Skeletal muscle tissue (tissue), 4 donors: ENCODE data around the gene CALM1. TPM values are rescaled to one million over a fixed set of nuclear protein-coding genes. Genes with fewer than 3 reads are reported as not detected.

Experiments
- H3K27ac ChIP-seq: one replicate; pipeline ENCODE4 v1.7.0; 2013; ENCODE audit warnings: mild to moderate bottlenecking, low read depth, low read length, inconsistent platforms
- H3K27me3 ChIP-seq, 3 donors: one replicate each; pipeline ENCODE4 v1.7.0; 2013; ENCODE audit warnings: low read length in 3 of 3; ENCODE audit not compliant: control insufficient read depth in 3 of 3, insufficient read depth in 3 of 3
- H3K36me3 ChIP-seq, 3 donors: one replicate each; pipeline ENCODE4 v1.7.0; 2013; ENCODE audit warnings: low read length in 3 of 3; ENCODE audit not compliant: control insufficient read depth in 3 of 3, insufficient read depth in 3 of 3
- H3K4me1 ChIP-seq, 3 donors: one replicate each; pipeline ENCODE4 v1.7.0; 2013; ENCODE audit warnings: low read length in 3 of 3, mild to moderate bottlenecking in 3 of 3; ENCODE audit not compliant: control insufficient read depth in 3 of 3, insufficient read depth in 3 of 3
- H3K4me3 ChIP-seq, 3 donors: one replicate each; pipeline ENCODE4 v1.7.0; 2013; ENCODE audit warnings: low read length in 3 of 3
- H3K9ac ChIP-seq, 3 donors: one replicate each; pipeline ENCODE4 v1.7.0; 2013; ENCODE audit warnings: low read length in 3 of 3, mild to moderate bottlenecking in 3 of 3, moderate library complexity in 2 of 3, low read depth in 1 of 3
- H3K9me3 ChIP-seq, 3 donors: one replicate each; pipeline ENCODE4 v1.7.0; 2013; ENCODE audit warnings: low read length in 3 of 3; ENCODE audit not compliant: control insufficient read depth in 3 of 3
- total RNA-seq: library from RNA; depleted of rRNA; stranded (reverse); fragments of >200 nt; gene quantifications from one replicate; pipeline ENCODE4 v1.2.3, GENCODE V29; 2014
- donor health status: Osteomylitis.

Gene CALM1
- total RNA-seq, 1 donor from 2014 or later: 99.7 TPM

GRCh38 chr14:90429754-90430153 lies 32.9 kb downstream of the CALM1 start:
- H3K9ac ChIP-seq: no peak overlapping the region
- no peak overlapping the region for H3K27ac ChIP-seq

GRCh38 chr14:90434370-90435020 lies 37.7 kb downstream of the CALM1 start:
- Histone ChIP-seq H3K9ac (no peak overlapping the region), H3K4me3 (no peak overlapping the region), H3K27ac (no peak overlapping the region), H3K4me1 (no peaks in the 10 kb centered on the region), H3K36me3 (no peaks in the 10 kb centered on the region), H3K9me3 (no peaks in the 10 kb centered on the region), H3K27me3 (no peaks in the 10 kb centered on the region)

More at GRCh38 chr14:90429754-90430153, 32.9 kb downstream of the CALM1 start:
- Histone ChIP-seq H3K9me3 (no peaks in the 10 kb centered on the region), H3K36me3 (no peaks in the 10 kb centered on the region), H3K4me1 (peaks cover 5 to 10% (median 7%) of the 10 kb centered on the region in 3 donors), H3K4me3 (no peak overlapping the region), H3K27me3 (no peaks in the 10 kb centered on the region)

- Histone ChIP-seq H3K4me3 (no peak overlapping the region), H3K9ac (no peak overlapping the region), H3K27ac (no peak overlapping the region), H3K4me1 (peaks cover 3 to 8% (median 5%) of the 10 kb centered on the region in 3 donors), H3K27me3 (no peaks in the 10 kb centered on the region), H3K36me3 (no peaks in the 10 kb centered on the region), H3K9me3 (no peaks in the 10 kb centered on the region)
These were observed 42.0 kb downstream of the CALM1 start for GRCh38 chr14:90438841-90439240.

- H3K27me3 ChIP-seq: no peaks in the 10 kb centered on the region
- no peak overlapping the region for H3K27ac ChIP-seq
- H3K9me3 ChIP-seq: no peaks in the 10 kb centered on the region
- H3K4me3 ChIP-seq: no peak overlapping the region
- peaks cover 6 to 17% (median 8%) of the 10 kb centered on the region in 3 donors for H3K4me1 ChIP-seq
- no peaks in the 10 kb centered on the region for H3K36me3 ChIP-seq
- no peak overlapping the region for H3K9ac ChIP-seq
These were observed 43.2 kb downstream of the CALM1 start for GRCh38 chr14:90440021-90440451.

GRCh38 chr14:90440592-90440991 lies 43.8 kb downstream of the CALM1 start:
- H3K9ac ChIP-seq: no peak overlapping the region
- no peaks in the 10 kb centered on the region for H3K9me3 ChIP-seq
- H3K4me3 ChIP-seq: no peak overlapping the region
- no peaks in the 10 kb centered on the region for H3K36me3 ChIP-seq
- H3K4me1 ChIP-seq: peaks cover 6 to 17% (median 8%) of the 10 kb centered on the region in 3 donors
- H3K27me3 ChIP-seq: no peaks in the 10 kb centered on the region
- H3K27ac ChIP-seq: no peak overlapping the region

- Histone ChIP-seq H3K27ac (no peak overlapping the region), H3K4me3 (no peak overlapping the region)
These were observed 45.6 kb downstream of the CALM1 start for GRCh38 chr14:90442388-90442787.

GRCh38 chr14:90443161-90444076 lies 46.6 kb downstream of the CALM1 start:
- Histone ChIP-seq H3K4me3 (no peak overlapping the region), H3K9ac (no peak overlapping the region), H3K36me3 (no peaks in the 10 kb centered on the region), H3K4me1 (peaks cover 6 to 17% (median 8%) of the 10 kb centered on the region in 3 donors), H3K9me3 (peaks cover 0 to 3% (median 0%) of the 10 kb centered on the region in 3 donors), H3K27me3 (no peaks in the 10 kb centered on the region), H3K27ac (no peak overlapping the region)

More at GRCh38 chr14:90442388-90442787, 45.6 kb downstream of the CALM1 start:
- Histone ChIP-seq H3K36me3 (no peaks in the 10 kb centered on the region), H3K9ac (no peak overlapping the region), H3K27me3 (no peaks in the 10 kb centered on the region), H3K9me3 (no peaks in the 10 kb centered on the region), H3K4me1 (peaks cover 6 to 17% (median 8%) of the 10 kb centered on the region in 3 donors)

GRCh38 chr14:90444077-90444696 lies 47.4 kb downstream of the CALM1 start:
- Histone ChIP-seq H3K27ac (no peak overlapping the region), H3K27me3 (no peaks in the 10 kb centered on the region), H3K9ac (no peak overlapping the region), H3K9me3 (peaks cover 0 to 3% (median 0%) of the 10 kb centered on the region in 3 donors), H3K36me3 (no peaks in the 10 kb centered on the region), H3K4me3 (no peak overlapping the region), H3K4me1 (peaks cover 6 to 17% (median 8%) of the 10 kb centered on the region in 3 donors)

GRCh38 chr14:90445011-90445410 lies 48.2 kb downstream of the CALM1 start:
- no peak overlapping the region for H3K9ac ChIP-seq
- peaks cover 6 to 17% (median 8%) of the 10 kb centered on the region in 3 donors for H3K4me1 ChIP-seq
- H3K36me3 ChIP-seq: no peaks in the 10 kb centered on the region
- H3K27me3 ChIP-seq: no peaks in the 10 kb centered on the region
- H3K9me3 ChIP-seq: peaks cover 0 to 3% (median 0%) of the 10 kb centered on the region in 3 donors
- H3K27ac ChIP-seq: no peak overlapping the region
- no peak overlapping the region for H3K4me3 ChIP-seq
